HG02763 (cell line): ENCODE data around the gene DCAF11.

Source experiments
- ATAC-seq: cut with Tn5 transposase; IDR thresholded peaks from one replicate; pipeline ENCODE4 v1.9.1; 2021; ENCODE audit warnings: mild to moderate bottlenecking, moderate library complexity; ENCODE audit not compliant: unreplicated experiment

The DCAF11 gene

DNA sequence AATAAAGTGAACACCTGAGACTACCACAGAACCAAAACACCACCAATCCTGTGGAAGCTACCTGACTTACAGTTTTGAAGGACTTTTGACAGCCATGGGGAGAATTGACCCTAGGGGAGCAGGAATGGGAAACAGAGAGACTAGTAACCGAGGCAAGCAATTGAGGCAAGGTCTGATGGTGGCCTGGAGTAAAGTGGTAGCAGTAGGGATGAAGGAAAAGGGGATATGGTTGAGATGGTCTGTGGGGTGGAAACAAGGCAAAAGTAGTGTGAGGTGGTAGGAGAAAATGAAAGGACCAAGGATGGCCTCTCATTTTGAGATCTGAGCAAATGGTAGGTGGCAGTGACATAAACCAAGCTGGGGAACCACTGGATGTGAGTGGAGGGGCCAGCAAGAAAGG lies 42.3 kb downstream of the DCAF11 start:
- ATAC-seq = no peak

GRCh38 chr14:24157331-24157730 lies 42.8 kb downstream of the DCAF11 start:
- ATAC-seq = no peak

GRCh38 chr14:24159777-24160498 lies 45.4 kb downstream of the DCAF11 start:
- ATAC-seq = no peak

DNA sequence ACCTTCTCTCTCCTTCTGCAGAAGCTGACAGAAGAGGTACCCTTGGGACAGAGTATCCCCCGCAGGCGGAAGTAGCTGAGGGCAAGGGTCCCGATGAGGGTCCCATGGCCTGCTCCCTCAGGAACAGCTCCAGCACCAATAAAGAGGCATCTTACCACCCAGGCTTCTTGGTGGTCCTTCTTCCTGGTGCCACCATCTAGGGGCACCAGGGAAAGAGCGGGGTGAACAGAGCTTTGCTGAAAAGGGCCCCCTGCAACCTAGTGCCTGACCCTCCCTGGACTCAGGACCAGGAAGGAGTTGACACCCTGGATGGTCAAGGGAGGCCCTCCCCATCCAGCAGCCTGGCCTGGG lies 45.9 kb downstream of the DCAF11 start:
- no peak for ATAC-seq

GRCh38 chr14:24160850-24161804 lies 46.5 kb downstream of the DCAF11 start, which contains the start of gene IRF9:
Gene IRF9, plus strand, starts transcription at chr14:24161265. Its CDS starts 880 bp downstream, at chr14:24162145.
- peak; percentile 79 for ATAC-seq

DNA sequence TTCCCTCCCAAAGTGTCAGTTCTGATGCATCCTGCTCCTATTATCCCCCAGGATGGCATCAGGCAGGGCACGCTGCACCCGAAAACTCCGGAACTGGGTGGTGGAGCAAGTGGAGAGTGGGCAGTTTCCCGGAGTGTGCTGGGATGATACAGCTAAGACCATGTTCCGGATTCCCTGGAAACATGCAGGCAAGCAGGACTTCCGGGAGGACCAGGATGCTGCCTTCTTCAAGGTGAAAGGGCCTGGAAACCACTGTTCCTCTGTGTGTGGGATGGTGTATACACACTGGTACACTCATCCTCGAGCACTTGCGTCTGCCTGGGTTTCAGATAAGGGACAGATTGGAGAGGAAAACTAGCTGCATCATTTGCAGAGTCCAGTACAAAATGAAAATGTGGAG lies 47.5 kb downstream of the DCAF11 start:
- ATAC-seq = no peak

GRCh38 chr14:24164518-24164991 lies 50.0 kb downstream of the DCAF11 start:
- ATAC-seq = no peak

- no peak for ATAC-seq
Observed at GRCh38 chr14:24165785-24166184, 51.2 kb downstream of the DCAF11 start.

- no peak for ATAC-seq
Observed at GRCh38 chr14:24167469-24168114, 53.0 kb downstream of the DCAF11 start.

DNA sequence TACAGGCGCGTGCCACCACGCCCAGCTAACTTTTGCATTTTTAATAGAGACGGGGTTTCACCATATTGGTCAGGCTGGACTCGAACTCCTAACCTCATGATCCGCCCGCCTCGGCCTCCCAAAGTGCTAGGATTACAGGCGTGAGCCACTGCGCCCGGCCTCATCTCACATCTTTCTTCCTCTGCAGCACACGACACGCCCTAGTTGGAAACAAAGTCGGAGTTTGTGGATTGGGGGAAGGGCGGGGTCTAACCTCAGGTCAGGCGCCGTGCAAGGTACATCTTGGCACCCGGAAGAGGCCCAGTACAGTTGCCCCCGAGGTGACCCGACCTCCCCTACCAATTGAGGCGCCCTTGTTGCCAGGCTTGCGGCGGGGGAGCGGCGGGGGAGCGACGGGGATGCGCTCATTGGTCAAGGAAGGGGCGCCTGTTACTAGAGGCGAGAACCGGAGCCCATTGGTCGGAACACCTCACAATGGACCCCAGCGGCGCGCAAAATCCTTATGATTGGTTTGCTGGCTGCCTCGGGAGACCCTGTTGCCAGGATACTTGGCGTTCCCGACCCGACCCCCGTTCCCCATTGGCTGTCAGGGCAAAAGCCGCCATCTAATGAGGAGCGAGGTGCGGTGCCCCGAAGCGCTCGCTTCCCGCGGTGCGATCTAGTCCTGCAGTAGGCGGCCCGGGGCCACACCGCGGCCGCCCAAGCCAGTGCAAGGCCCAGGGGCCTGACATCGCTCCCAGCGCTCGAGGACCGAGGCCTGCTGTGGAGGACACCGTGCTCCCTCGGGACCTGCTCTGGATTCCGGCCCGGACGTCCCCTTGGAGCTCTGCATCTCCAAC lies 57.1 kb downstream of the DCAF11 start, which contains the start of gene REC8:
REC8 (plus strand) TSS at position 659 of the 839 bp plus-strand sequence. CDS start 473 bp downstream, outside the sequence.
- peak; percentile 77 for ATAC-seq

DNA sequence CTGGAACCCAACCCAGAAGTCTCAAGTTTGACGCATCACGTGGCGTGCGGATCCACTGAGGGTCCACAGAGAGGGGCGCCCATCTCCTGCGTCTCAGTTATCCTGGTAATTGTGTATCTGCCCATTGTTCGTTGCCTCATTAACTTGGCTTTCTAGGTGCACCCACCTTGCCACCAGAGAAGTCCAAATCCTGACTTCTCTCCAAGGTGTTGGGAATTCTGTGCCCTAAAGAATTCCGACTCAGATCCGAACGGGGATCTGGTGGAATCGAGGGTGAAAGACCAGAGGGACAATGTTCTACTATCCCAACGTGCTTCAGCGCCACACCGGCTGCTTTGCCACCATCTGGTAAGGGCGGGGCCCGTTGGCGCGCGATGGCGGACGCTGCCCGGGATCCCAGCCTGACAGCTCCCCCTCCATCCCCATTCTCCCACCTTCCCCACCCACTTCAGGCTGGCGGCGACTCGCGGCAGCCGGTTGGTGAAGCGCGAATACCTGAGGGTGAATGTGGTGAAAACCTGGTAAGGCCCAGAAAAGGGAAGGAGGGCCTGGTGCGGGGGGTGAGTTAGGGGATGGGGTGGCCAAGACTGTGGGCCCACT lies 57.8 kb downstream of the DCAF11 start:
- no peak for ATAC-seq

DNA sequence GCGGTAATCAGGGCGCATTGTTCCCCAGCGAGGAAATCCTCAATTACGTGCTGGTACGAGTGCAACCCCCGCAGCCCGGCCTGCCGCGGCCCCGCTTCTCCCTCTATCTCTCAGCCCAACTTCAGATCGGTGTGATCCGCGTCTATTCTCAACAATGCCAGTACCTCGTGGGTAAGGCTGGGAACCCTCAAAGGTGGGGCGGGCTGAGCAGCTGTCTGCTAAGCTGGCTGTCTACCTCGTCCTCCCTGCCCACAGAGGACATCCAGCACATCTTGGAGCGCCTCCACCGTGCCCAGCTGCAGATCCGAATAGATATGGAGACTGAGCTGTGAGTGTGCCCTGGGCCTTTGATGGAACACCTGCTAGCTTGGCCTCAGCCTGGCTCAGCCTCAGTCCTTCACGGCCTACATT lies 58.3 kb downstream of the DCAF11 start:
- no peak for ATAC-seq
